ENCODE results near the gene MOB3B.

Gene MOB3B

DNA sequence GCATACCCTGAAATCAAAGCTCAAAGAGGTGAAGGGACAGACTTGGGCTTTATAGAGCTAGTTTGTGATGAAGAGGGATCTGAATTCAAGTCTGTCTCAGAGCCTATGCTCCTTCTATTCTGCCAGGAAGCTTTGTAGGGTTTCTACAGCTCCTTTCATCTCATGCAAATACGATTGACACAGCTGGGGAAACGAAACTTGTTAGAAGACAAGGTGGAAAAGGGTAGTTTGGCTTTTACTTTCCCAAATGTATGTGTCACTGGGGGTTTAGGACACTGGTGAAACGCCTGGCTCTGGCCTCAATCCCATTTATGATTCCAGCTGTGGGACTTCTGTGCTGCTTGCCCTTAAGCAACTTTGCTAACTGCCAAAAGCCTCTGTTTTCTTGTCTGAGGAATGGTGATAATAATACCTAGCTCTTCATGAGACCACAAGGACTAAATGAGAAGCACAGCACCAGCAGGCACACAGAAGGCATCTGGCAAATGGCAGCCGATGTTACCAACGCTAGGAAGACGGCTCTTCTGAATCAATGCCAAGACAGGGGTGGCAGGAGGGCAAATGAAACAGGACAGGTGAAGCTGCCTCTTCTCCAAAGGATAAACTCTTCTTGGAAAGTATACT, 162.3 kb downstream of the MOB3B start:
- Histone ChIP-seq H3K36me3 (ENCODE audit: control insufficient read depth, low read length) (no peaks in the 10 kb centered on the region), H3K9me2 (replicated peaks; ENCODE audit: control insufficient read depth, low read length) (no peaks in the 10 kb centered on the region), H3K4me2 (ENCODE audit: low read length) (peak overlapping the region; percentile 35), H3K4me1 (ENCODE audit: control insufficient read depth, low read length) (peaks cover 32% of the 10 kb centered on the region), H3F3A (ENCODE audit: control insufficient read depth, insufficient read depth) (no peaks in the 10 kb centered on the region), H3K4me3 (ENCODE audit: low read length) (no peak overlapping the region), H3K27ac (ENCODE audit: low read depth, low read length) (no peak overlapping the region), H4K20me1 (ENCODE audit: control insufficient read depth, insufficient read depth, low read depth, low read length) (peaks cover 2% of the 10 kb centered on the region; the same call in 1 of the 2 replicates), H3K27me3 (ENCODE audit: control insufficient read depth, low read length) (peaks cover 9% of the 10 kb centered on the region; the same call in 1 of the 2 replicates), H3K79me2 (ENCODE audit: control insufficient read depth, low read length) (no peaks in the 10 kb centered on the region), H3K9me3 (ENCODE audit: control insufficient read depth, insufficient read depth, low read length) (no peaks in the 10 kb centered on the region)
- no peak for TF ChIP-seq EZH2phosphoT487 (IDR thresholded peaks at IDR 0.05; ENCODE audit: borderline replicate concordance, low read length)
- TF ChIP-seq, protein P1, sequence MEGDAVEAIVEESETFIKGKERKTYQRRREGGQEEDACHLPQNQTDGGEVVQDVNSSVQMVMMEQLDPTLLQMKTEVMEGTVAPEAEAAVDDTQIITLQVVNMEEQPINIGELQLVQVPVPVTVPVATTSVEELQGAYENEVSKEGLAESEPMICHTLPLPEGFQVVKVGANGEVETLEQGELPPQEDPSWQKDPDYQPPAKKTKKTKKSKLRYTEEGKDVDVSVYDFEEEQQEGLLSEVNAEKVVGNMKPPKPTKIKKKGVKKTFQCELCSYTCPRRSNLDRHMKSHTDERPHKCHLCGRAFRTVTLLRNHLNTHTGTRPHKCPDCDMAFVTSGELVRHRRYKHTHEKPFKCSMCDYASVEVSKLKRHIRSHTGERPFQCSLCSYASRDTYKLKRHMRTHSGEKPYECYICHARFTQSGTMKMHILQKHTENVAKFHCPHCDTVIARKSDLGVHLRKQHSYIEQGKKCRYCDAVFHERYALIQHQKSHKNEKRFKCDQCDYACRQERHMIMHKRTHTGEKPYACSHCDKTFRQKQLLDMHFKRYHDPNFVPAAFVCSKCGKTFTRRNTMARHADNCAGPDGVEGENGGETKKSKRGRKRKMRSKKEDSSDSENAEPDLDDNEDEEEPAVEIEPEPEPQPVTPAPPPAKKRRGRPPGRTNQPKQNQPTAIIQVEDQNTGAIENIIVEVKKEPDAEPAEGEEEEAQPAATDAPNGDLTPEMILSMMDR (IDR thresholded peaks at IDR 0.05; ENCODE audit: low read depth, low read length, poor library complexity, severe bottlenecking) = no peak

DNA sequence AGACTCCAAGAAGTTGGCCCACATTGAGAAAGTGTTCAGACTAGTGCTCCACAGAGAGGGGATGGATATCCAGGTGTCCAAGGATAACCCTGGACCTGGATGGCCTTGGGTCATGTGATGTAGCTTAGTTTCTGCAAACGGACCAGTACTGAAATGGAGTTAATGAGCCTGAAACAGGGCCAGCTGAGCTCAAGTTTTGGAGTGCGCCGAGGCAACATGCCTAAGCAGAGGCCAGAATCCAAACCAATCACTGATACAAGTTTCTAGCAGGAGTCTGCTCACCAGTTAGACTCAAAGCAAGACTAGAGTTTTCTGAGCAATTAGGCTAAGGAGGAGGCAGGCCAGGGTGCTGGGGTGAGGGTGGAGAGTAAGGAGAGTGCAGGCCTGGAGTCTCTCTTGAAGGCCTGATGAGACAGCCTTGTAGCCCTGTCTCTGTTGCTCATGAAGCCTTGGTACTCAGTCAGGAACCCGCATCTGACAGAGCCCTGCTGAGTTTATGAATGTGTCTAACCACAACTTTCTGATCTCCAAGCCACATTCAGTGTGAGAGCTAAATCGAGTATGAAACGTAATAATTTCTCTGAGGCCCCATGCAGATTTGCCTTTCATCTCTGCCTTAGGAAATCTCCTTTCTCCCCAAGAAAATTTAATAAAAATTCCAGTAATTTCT, 163.8 kb downstream of the MOB3B start:
- H3K27ac ChIP-seq (ENCODE audit: low read depth, low read length) = no peak overlapping the region
- H3K4me3 ChIP-seq (ENCODE audit: low read length) = no peak overlapping the region

DNA sequence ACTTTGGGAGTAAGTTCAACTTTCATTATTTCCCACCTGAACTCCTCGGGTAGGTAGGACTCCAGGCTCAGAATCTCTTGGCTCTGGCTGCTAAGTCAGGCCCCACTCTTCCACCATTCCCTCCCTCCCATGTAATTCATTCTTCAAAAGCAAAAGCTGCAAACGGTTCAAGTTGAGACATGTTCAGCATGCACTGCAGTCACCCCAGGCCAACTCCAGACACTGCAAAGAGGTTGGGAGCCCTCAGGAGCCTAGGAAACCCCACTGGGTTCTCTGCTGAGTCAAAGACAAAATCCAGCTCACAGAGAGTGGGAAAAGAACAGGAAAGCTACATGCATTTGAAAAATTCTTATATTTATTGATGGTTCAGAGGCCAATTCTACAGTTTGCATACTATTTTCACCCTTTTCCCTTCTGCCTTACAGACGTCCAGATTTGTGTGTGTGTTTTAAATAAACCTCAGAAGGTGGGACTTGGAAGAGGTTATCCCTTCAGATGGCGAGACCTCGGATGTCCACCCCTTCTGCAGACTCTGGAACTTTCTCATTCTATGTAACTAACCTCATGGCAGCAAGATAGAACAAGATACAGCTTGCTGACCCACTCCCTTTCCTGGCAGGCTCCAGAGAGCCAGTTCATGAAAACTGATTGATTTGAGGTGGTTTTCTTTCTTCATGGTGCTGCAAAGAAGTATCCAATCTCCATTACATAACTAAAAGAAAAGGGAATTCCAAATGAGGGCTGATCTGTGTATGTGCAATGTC, 167.0 kb downstream of the MOB3B start:
- TF ChIP-seq EZH2phosphoT487 (IDR thresholded peaks at IDR 0.05; ENCODE audit: borderline replicate concordance, low read length) = no peak
- TF ChIP-seq, protein P1 (IDR thresholded peaks at IDR 0.05; ENCODE audit: low read depth, low read length, poor library complexity, severe bottlenecking) = no peak
- Histone ChIP-seq H3K4me2 (ENCODE audit: low read length) (no peak overlapping the region), H3K27ac (ENCODE audit: low read depth, low read length) (no peak overlapping the region), H3K9me3 (ENCODE audit: control insufficient read depth, insufficient read depth, low read length) (no peaks in the 10 kb centered on the region), H3K27me3 (ENCODE audit: control insufficient read depth, low read length) (peaks cover 2% of the 10 kb centered on the region; the same call in 1 of the 2 replicates), H3K9me2 (replicated peaks; ENCODE audit: control insufficient read depth, low read length) (no peaks in the 10 kb centered on the region), H3F3A (ENCODE audit: control insufficient read depth, insufficient read depth) (no peaks in the 10 kb centered on the region), H3K4me1 (ENCODE audit: control insufficient read depth, low read length) (peaks cover 15% of the 10 kb centered on the region), H3K4me3 (ENCODE audit: low read length) (no peak overlapping the region), H3K36me3 (ENCODE audit: control insufficient read depth, low read length) (no peaks in the 10 kb centered on the region), H3K79me2 (ENCODE audit: control insufficient read depth, low read length) (no peaks in the 10 kb centered on the region), H4K20me1 (ENCODE audit: control insufficient read depth, insufficient read depth, low read depth, low read length) (peaks cover 2% of the 10 kb centered on the region; the same call in 1 of the 2 replicates)

More for the DNA sequence above, 163.8 kb downstream of the MOB3B start:
- peaks cover 32% of the 10 kb centered on the region for H3K4me1 ChIP-seq (ENCODE audit: control insufficient read depth, low read length)
- H3K9me2 ChIP-seq (replicated peaks; ENCODE audit: control insufficient read depth, low read length) = no peaks in the 10 kb centered on the region
- no peak overlapping the region for H3K4me2 ChIP-seq (ENCODE audit: low read length)
- H3K36me3 ChIP-seq (ENCODE audit: control insufficient read depth, low read length) = no peaks in the 10 kb centered on the region
- H3K9me3 ChIP-seq (ENCODE audit: control insufficient read depth, insufficient read depth, low read length) = no peaks in the 10 kb centered on the region
- TF ChIP-seq EZH2phosphoT487 (IDR thresholded peaks at IDR 0.05; ENCODE audit: borderline replicate concordance, low read length) = no peak
- TF ChIP-seq, protein P1 (IDR thresholded peaks at IDR 0.05; ENCODE audit: low read depth, low read length, poor library complexity, severe bottlenecking) = no peak
- no peaks in the 10 kb centered on the region for H3K79me2 ChIP-seq (ENCODE audit: control insufficient read depth, low read length)
- H3K27me3 ChIP-seq (ENCODE audit: control insufficient read depth, low read length) = peaks cover 9% of the 10 kb centered on the region; the same call in 1 of the 2 replicates
- H3F3A ChIP-seq (ENCODE audit: control insufficient read depth, insufficient read depth) = no peaks in the 10 kb centered on the region
- peaks cover 2% of the 10 kb centered on the region; the same call in 1 of the 2 replicates for H4K20me1 ChIP-seq (ENCODE audit: control insufficient read depth, insufficient read depth, low read depth, low read length)
